ENCODE results near the gene FAM136A.

The FAM136A gene

GRCh38 chr2:70255637-70256314 is 46.1 kb downstream of the FAM136A start:
- H3K79me2 ChIP-seq (ENCODE audit: control insufficient read depth, insufficient read depth, low read length, unreplicated experiment): peaks cover 14% of the 10 kb centered on the region
- peaks cover 19% of the 10 kb centered on the region for H3K4me1 ChIP-seq (ENCODE audit: control insufficient read depth, insufficient read depth, low read length, unreplicated experiment)
- H2AFZ ChIP-seq (ENCODE audit: low read length, unreplicated experiment): no peak overlapping the region
- H3K36me3 ChIP-seq (ENCODE audit: insufficient read depth, low read length): no peaks in the 10 kb centered on the region
- no peak overlapping the region for H3K27ac ChIP-seq (ENCODE audit: low read depth, low read length)
- H3K27me3 ChIP-seq (ENCODE audit: insufficient read depth, low read length): no peaks in the 10 kb centered on the region
- no peak overlapping the region for H3K4me3 ChIP-seq (ENCODE audit: low read depth, low read length)

GRCh38 chr2:70250434-70250833 is 51.4 kb downstream of the FAM136A start:
- Histone ChIP-seq H3K4me3 (ENCODE audit: low read depth, low read length) (no peak overlapping the region), H3K36me3 (ENCODE audit: insufficient read depth, low read length) (no peaks in the 10 kb centered on the region), H3K4me1 (ENCODE audit: control insufficient read depth, insufficient read depth, low read length, unreplicated experiment) (peaks cover 7% of the 10 kb centered on the region), H3K79me2 (ENCODE audit: control insufficient read depth, insufficient read depth, low read length, unreplicated experiment) (peaks cover 29% of the 10 kb centered on the region), H2AFZ (ENCODE audit: low read length, unreplicated experiment) (no peak overlapping the region), H3K27me3 (ENCODE audit: insufficient read depth, low read length) (no peaks in the 10 kb centered on the region), H3K27ac (ENCODE audit: low read depth, low read length) (no peak overlapping the region)

GRCh38 chr2:70248181-70248847 is 53.6 kb downstream of the FAM136A start, which contains the start of gene TIA1:
TIA1 (minus strand) TSS chr2:70248628; CDS start chr2:70248430, 198 bp downstream.
- H3K27me3 ChIP-seq (ENCODE audit: insufficient read depth, low read length): no peaks in the 10 kb centered on the region
- peak within 1 kb of the TSS; percentile 77 for H2AFZ ChIP-seq (ENCODE audit: low read length, unreplicated experiment)
- H3K79me2 ChIP-seq (ENCODE audit: control insufficient read depth, insufficient read depth, low read length, unreplicated experiment): peaks cover 49% of the 10 kb centered on the region
- peak within 1 kb of the TSS; percentile 93 for H3K4me3 ChIP-seq (ENCODE audit: low read depth, low read length)
- H3K4me1 ChIP-seq (ENCODE audit: control insufficient read depth, insufficient read depth, low read length, unreplicated experiment): peaks cover 13% of the 10 kb centered on the region
- no peaks in the 10 kb centered on the region for H3K36me3 ChIP-seq (ENCODE audit: insufficient read depth, low read length)
- peak within 1 kb of the TSS; percentile 94 for H3K27ac ChIP-seq (ENCODE audit: low read depth, low read length)

GRCh38 chr2:70247364-70248180 is 54.3 kb downstream of the FAM136A start:
- H2AFZ ChIP-seq (ENCODE audit: low read length, unreplicated experiment): peak overlapping the region; percentile 77
- peaks cover 57% of the 10 kb centered on the region for H3K79me2 ChIP-seq (ENCODE audit: control insufficient read depth, insufficient read depth, low read length, unreplicated experiment)
- peak overlapping the region; percentile 94 for H3K27ac ChIP-seq (ENCODE audit: low read depth, low read length)
- no peaks in the 10 kb centered on the region for H3K36me3 ChIP-seq (ENCODE audit: insufficient read depth, low read length)
- H3K4me1 ChIP-seq (ENCODE audit: control insufficient read depth, insufficient read depth, low read length, unreplicated experiment): peaks cover 13% of the 10 kb centered on the region
- H3K27me3 ChIP-seq (ENCODE audit: insufficient read depth, low read length): no peaks in the 10 kb centered on the region
- peak overlapping the region; percentile 93 for H3K4me3 ChIP-seq (ENCODE audit: low read depth, low read length)

Data from ACC112 (cell line).